Effector CD4-positive, alpha-beta T cell (primary cell): ENCODE results near the gene TRABD.

Experiments
- DNase-seq: peaks from one replicate; pipeline ENCODE4 v3.0.0-alpha.2; 2020

Gene TRABD

GRCh38 chr22:50220603-50221409, 35.1 kb downstream of the TRABD start:
- DNase-seq, result no peak

- DNase-seq, result no peak
Measured at GRCh38 chr22:50221410-50222300, 35.9 kb downstream of the TRABD start.

- no peak for DNase-seq
Measured at GRCh38 chr22:50222508-50222907, 36.8 kb downstream of the TRABD start.

- no peak for DNase-seq
Measured at GRCh38 chr22:50224071-50224470, 38.4 kb downstream of the TRABD start.

- no peak for DNase-seq
Measured at GRCh38 chr22:50225200-50225969, 39.7 kb downstream of the TRABD start.

- DNase-seq, result no peak
Measured at GRCh38 chr22:50226063-50226874, 40.6 kb downstream of the TRABD start.

- DNase-seq, result no peak
Measured at GRCh38 chr22:50226875-50227165, 41.1 kb downstream of the TRABD start.

- DNase-seq, result no peak
Measured at GRCh38 chr22:50227579-50228215, 42.0 kb downstream of the TRABD start.

GRCh38 chr22:50228366-50228765, 42.7 kb downstream of the TRABD start:
- DNase-seq, result no peak

- DNase-seq, result no peak
Measured at GRCh38 chr22:50229370-50229769, 43.7 kb downstream of the TRABD start.

GRCh38 chr22:50232481-50233151, 46.9 kb downstream of the TRABD start:
- no peak for DNase-seq

- DNase-seq, result no peak
Measured at GRCh38 chr22:50233223-50233622, 47.5 kb downstream of the TRABD start.

GRCh38 chr22:50236731-50237409, 51.2 kb downstream of the TRABD start:
- no peak for DNase-seq

GRCh38 chr22:50238755-50239154, 53.0 kb downstream of the TRABD start:
- DNase-seq, result no peak

- no peak for DNase-seq
Measured at GRCh38 chr22:50242406-50242949, 56.8 kb downstream of the TRABD start.

- DNase-seq, result no peak
Measured at GRCh38 chr22:50243685-50244419, 58.1 kb downstream of the TRABD start.

- DNase-seq, result peak; percentile 89
Measured at GRCh38 chr22:50244420-50245213, 58.9 kb downstream of the TRABD start, which contains the start of gene TUBGCP6. Gene TUBGCP6, minus strand, starts transcription at chr22:50245023. Its CDS starts 564 bp downstream, at chr22:50244459.

- DNase-seq, result no peak
Measured at GRCh38 chr22:50245214-50246072, 59.7 kb downstream of the TRABD start.
